Measurements from ENCODE around the gene CD63. TPM values are rescaled to one million over a fixed set of nuclear protein-coding genes. Genes with fewer than 3 reads are reported as not detected.

CD63 gene
- total RNA-seq, 1 experiment from 2014 or later, result 879 TPM

DNA sequence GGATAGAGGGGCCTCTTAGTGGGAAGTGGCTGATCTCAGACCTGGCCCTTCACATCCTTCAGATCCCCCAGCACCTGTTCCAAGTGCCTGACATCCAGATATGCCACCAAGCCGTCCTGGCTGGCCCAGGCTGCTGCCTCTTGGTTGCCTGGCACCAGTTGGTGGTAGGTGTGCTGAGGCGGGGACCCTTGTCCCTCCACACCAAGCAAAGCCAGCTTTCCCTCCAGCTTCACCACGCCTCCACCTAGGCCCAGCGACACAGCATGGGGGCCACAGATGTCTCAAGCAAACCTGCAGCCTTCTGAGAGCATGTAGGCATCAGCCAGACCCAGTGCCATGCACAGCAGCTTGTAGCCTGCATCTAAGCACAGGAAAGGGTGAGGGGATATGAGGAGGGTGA lies 3.5 kb upstream of the CD63 start:
- Histone ChIP-seq H3K4me1 (ENCODE audit: control insufficient read depth, insufficient read depth, low read length) (peaks cover 12% of the 10 kb centered on the region), H3K27me3 (ENCODE audit: control insufficient read depth, insufficient read depth, low read length) (no peaks in the 10 kb centered on the region), H3K4me3 (ENCODE audit: low read depth in 2 of 2, low read length in 2 of 2) (no peak overlapping the region), H3K36me3 (ENCODE audit: control insufficient read depth, insufficient read depth, low read length) (0 out of 2 replicates have a peak, but pooled peaks cover 2% of the 10 kb centered on the region), H3K27ac (ENCODE audit: low read length) (no peak overlapping the region), H3K9me3 (ENCODE audit: control insufficient read depth, insufficient read depth, low read depth, low read length) (no peaks in the 10 kb centered on the region)
- DNase-seq (ENCODE audit: low read depth, low spot score), result no peak
- TF ChIP-seq SIN3A (IDR thresholded peaks at IDR 0.05; ENCODE audit: borderline replicate concordance, insufficient read depth, low read depth, low read length) (no peak), POLR2AphosphoS5 (IDR thresholded peaks at IDR 0.05; ENCODE audit: low read depth, low read length) (no peak), TCF7L2 (IDR thresholded peaks at IDR 0.05; ENCODE audit: low read depth, low read length) (no peak), CTCF (IDR thresholded peaks at IDR 0.05) (no peak)
- TF ChIP-seq, protein P1, sequence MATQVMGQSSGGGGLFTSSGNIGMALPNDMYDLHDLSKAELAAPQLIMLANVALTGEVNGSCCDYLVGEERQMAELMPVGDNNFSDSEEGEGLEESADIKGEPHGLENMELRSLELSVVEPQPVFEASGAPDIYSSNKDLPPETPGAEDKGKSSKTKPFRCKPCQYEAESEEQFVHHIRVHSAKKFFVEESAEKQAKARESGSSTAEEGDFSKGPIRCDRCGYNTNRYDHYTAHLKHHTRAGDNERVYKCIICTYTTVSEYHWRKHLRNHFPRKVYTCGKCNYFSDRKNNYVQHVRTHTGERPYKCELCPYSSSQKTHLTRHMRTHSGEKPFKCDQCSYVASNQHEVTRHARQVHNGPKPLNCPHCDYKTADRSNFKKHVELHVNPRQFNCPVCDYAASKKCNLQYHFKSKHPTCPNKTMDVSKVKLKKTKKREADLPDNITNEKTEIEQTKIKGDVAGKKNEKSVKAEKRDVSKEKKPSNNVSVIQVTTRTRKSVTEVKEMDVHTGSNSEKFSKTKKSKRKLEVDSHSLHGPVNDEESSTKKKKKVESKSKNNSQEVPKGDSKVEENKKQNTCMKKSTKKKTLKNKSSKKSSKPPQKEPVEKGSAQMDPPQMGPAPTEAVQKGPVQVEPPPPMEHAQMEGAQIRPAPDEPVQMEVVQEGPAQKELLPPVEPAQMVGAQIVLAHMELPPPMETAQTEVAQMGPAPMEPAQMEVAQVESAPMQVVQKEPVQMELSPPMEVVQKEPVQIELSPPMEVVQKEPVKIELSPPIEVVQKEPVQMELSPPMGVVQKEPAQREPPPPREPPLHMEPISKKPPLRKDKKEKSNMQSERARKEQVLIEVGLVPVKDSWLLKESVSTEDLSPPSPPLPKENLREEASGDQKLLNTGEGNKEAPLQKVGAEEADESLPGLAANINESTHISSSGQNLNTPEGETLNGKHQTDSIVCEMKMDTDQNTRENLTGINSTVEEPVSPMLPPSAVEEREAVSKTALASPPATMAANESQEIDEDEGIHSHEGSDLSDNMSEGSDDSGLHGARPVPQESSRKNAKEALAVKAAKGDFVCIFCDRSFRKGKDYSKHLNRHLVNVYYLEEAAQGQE (IDR thresholded peaks at IDR 0.05; ENCODE audit: insufficient read depth in 1 of 2, low read depth in 2 of 2, low read length in 1 of 2), result no peak
- in situ Hi-C loops (cut with HindIII; ENCODE audit: low pct_unique_long_range_greater_than_20kb, low sequenced_read_pairs) (no loop called here), intact Hi-C loops (cut with micrococcal nuclease; ENCODE audit: unreplicated experiment) (no loop called here)
- ChIA-PET CTCF (interaction anchor here (0.6 kb wide), 1 partner anchor 51 kb away, joined by 14 read pairs; a partner anchor contains a TSS), POLR2A (no interaction called here)
- ATAC-seq, result no peak
- BruUV-seq (replicated peaks), result no TSS peak

DNA sequence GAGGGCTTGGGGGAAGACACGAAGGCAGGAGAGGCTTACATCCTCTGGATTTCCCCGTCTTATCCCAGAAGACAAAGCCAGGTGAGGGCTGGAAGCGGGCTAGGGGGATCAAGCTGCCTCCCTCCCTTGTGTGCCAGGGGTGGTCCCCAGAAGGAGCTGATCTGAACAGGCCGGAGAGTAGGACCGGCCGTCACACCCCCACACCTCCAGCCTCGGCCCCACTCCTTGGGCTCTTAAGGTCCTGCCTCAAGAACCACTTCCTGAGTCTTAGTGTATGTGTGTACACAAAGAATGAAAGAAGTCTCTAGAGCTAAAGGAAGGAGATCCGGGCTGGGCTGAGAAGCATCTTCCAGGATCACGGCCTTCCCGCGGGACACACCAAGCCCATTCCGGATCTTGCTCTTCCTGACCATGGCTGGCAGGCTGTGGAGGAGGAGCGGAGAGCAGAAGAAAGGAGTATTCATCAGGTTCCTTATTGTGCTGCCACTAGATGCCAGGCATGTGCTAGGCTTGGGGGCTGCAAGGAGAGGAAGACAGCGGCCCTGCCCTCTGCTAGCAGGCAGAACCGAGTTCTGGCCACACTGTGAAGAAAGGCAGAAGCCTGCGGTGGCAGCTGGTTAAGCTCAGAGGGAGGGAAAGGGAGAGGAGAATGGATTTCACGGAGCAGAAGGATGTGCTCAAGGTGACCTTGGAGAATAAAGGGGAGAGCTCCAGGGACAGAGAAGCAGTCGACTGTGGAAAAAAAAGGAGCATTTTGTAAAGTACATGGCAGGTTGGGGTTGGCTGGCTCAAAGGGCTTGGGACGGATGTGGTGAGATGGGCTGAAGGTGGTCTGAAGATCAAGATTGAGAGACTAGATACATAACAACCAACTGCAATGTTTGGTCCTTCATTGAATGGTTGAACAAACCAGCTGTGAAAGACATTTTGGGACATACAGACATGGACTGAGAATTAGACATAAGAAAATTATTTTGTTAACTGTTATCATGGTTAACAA lies 1.3 kb upstream of the CD63 start:
- intact Hi-C loops (cut with micrococcal nuclease; ENCODE audit: unreplicated experiment) (loop anchor here (5.0 to 10.0 kb wide), 2 partner anchors 197 to 535 kb away; partner anchors contain the start of gene PYM1), in situ Hi-C loops (cut with HindIII; ENCODE audit: low pct_unique_long_range_greater_than_20kb, low sequenced_read_pairs) (no loop called here)
- POLR2A ChIA-PET, result interaction anchor here (0.7 to 1.3 kb wide), 2 partner anchors 8 to 9 kb away, joined by 3 to 5 read pairs; no protein-coding TSS in a partner anchor
- peaks cover 28% of the 10 kb centered on the region for H3K4me1 ChIP-seq (ENCODE audit: control insufficient read depth, insufficient read depth, low read length)
- CTCF ChIA-PET, result interaction anchor here (0.6 to 1.5 kb wide), 5 partner anchors 8 to 266 kb away, joined by 3 to 15 read pairs (median 5); a partner anchor contains a TSS
- peak overlapping the region; percentile 72 to 76 for H3K4me3 ChIP-seq (ENCODE audit: low read depth in 2 of 2, low read length in 2 of 2)
- H3K9me3 ChIP-seq (ENCODE audit: control insufficient read depth, insufficient read depth, low read depth, low read length), result no peaks in the 10 kb centered on the region
- H3K27me3 ChIP-seq (ENCODE audit: control insufficient read depth, insufficient read depth, low read length), result no peaks in the 10 kb centered on the region
- TF ChIP-seq POLR2AphosphoS5 (IDR thresholded peaks at IDR 0.05; ENCODE audit: low read depth, low read length), result no peak
- TF ChIP-seq TCF7L2 (IDR thresholded peaks at IDR 0.05; ENCODE audit: low read depth, low read length), result no peak
- no peak for TF ChIP-seq SIN3A (IDR thresholded peaks at IDR 0.05; ENCODE audit: borderline replicate concordance, insufficient read depth, low read depth, low read length)
- no peak for TF ChIP-seq CTCF (IDR thresholded peaks at IDR 0.05)
- peak overlapping the region; percentile 94 for H3K27ac ChIP-seq (ENCODE audit: low read length)
- peaks cover 6% of the 10 kb centered on the region for H3K36me3 ChIP-seq (ENCODE audit: control insufficient read depth, insufficient read depth, low read length)
- peak; percentile 17 for ATAC-seq
- BruUV-seq (replicated peaks), result TSS peak; percentile 94
- DNase-seq (ENCODE audit: low read depth, low spot score), result no peak
